Stimulated activated CD8-positive, alpha-beta memory T cell treated with anti-CD3 and anti-CD28 coated beads, Interleukin-12 subunit alpha, Interleukin-12 subunit beta, amount 100 ng/mL, for 1 hour (primary cell): Measurements from ENCODE around the gene PSD4.

Experiments
- DNase-seq: peaks from one replicate; pipeline ENCODE4 v3.0.0-alpha.2; 2020; ENCODE audit warnings: low read depth

Gene PSD4

GRCh38 chr2:113173542-113174375, at the start of gene PSD4:
Gene PSD4 (plus strand): TSS chr2:113173971. CDS start chr2:113182457, 8,486 bp downstream.
- DNase-seq = peak; percentile 78

DNA sequence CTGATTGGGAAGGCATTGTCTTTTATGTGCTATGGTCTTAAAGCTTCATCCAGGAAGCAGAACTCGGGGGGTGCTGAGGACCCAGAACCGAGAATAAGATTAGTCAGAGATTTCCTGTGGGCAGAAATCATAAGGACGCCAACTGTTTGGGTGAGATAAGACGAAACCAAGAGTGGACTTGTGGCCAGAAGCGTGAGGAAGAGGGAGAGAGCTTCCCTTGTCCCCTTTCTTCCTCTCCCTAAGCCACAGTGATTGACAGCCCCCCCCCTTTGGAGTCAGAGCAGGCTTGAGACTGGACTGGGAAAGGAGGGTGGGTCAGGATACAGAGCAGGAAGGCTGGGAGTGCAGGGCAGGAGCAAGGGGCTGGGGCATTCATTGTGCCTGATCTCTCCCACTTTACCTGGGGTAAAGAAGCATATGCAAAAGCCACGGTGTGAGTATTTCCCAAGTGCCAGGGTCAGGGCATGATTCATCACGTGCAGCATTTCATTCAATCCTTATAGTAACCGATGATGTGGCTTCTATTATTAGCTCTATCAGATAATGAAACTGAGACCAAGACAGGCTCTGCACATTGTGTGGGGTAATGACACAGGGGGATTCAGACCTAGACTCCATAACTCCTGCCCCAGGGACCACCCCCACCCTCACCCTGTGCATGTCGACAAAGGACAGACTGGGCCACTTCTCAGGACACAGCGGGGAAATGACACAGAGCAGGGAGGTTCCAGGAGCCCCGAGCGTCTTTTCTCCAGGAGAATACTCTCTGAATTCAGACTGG, 49.4 kb upstream of the PSD4 start:
- DNase-seq = no peak

DNA sequence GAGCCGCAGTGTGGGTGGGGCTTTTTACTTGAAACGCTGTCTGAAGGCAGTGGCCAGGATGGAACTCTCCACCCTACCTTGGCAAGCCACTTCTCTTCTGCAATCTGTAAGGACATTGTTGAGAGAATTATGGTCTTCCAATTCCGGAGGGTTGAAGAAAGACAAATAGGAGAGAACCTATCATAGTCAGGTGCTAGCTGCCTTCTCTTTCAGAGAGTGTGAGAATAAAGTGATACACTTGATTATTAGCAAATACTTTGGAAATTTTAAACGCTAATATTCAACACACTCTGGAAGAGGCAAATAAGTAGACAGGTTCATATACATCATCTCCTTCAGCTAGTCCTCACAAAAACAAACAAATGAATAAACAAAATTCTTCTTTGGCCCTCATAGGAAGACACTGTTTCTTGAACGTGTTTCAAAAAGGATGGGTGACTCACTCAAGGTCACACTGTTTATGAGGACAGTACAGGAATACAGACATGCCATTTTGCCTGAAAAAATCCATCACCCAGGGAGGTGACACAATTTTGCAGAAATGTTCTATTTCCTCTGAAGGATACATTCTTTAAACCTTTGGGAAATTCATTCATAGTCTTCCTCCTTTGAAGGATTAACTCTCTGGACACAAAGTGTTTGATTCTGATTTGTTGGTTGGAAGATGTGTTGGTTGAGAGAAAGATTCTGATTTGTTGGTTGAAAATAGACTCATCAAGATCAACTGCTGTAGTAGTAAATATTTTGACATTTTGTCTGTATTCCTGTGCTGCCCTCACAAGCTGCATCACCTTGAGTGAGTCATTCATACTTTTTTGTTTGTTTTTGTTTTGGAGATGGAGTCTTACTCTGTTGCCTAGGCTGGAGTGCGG, 48.6 kb upstream of the PSD4 start:
- no peak for DNase-seq

DNA sequence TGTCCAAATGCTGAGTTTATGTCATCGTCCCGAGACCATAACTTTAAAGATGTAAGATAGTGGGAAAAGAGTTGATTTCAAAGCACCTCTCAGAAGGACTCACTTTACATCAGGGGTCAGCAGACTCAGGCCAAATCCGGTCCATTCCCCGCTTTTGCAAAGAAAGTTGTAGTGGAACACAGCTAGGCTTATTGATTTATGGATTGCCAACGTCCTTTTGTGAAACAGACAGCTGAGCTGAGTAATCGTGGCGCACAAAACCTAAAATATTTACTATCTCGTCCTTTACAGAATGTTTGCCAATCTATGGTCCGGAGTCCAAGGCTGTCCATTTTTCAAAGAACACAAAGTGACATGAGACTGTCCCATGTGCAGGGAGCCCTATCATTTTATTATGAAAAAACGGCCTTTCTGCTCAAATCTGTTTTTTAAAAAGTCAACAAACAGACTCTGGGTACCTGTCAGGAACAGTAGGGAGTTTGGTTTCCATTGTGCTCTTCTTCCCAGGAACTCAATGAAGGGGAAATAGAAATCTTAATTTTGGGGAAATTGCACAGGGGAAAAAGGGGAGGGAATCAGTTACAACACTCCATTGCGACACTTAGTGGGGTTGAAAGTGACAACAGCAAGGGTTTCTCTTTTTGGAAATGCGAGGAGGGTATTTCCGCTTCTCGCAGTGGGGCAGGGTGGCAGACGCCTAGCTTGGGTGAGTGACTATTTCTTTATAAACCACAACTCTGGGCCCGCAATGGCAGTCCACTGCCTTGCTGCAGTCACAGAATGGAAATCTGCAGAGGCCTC, 46.7 kb upstream of the PSD4 start, which contains the start of gene IL1RN:
Gene IL1RN, plus strand, starts transcription at position 754 of the 801 bp plus-strand sequence. Its CDS starts 27 bp downstream, at position 781.
- no peak for DNase-seq

GRCh38 chr2:113127646-113128570, 45.9 kb upstream of the PSD4 start:
- DNase-seq = no peak

DNA sequence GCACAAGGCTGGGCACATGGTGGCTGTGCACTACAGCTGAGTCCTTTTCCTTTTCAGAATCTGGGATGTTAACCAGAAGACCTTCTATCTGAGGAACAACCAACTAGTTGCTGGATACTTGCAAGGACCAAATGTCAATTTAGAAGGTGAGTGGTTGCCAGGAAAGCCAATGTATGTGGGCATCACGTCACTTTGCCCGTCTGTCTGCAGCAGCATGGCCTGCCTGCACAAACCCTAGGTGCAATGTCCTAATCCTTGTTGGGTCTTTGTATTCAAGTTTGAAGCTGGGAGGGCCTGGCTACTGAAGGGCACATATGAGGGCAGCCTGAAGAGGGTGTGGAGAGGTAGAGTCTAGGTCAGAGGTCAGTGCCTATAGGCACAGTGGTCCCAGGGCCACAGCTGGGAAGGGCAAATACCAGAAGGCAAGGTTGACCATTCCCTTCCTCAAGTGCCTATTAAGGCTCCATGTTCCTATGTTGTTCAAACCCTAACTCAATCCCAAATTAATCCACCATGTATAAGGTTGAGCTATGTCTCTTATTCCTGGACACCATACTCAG, 44.2 kb upstream of the PSD4 start:
- DNase-seq = no peak

GRCh38 chr2:113131352-113132185, 42.2 kb upstream of the PSD4 start:
- no peak for DNase-seq

DNA sequence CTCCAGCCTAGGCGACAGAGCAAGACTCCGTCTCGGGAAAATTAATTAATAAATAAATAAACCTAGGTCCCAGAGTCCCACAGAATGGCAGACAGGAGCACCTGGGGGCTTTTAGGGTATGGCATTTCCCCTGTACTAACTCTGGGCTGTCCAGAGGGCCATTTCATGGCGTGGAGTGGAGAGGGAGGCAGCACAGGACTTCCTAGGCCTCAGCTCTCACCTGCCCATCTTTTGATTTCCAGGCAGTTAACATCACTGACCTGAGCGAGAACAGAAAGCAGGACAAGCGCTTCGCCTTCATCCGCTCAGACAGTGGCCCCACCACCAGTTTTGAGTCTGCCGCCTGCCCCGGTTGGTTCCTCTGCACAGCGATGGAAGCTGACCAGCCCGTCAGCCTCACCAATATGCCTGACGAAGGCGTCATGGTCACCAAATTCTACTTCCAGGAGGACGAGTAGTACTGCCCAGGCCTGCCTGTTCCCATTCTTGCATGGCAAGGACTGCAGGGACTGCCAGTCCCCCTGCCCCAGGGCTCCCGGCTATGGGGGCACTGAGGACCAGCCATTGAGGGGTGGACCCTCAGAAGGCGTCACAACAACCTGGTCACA, 41.3 kb upstream of the PSD4 start:
- DNase-seq = no peak

DNA sequence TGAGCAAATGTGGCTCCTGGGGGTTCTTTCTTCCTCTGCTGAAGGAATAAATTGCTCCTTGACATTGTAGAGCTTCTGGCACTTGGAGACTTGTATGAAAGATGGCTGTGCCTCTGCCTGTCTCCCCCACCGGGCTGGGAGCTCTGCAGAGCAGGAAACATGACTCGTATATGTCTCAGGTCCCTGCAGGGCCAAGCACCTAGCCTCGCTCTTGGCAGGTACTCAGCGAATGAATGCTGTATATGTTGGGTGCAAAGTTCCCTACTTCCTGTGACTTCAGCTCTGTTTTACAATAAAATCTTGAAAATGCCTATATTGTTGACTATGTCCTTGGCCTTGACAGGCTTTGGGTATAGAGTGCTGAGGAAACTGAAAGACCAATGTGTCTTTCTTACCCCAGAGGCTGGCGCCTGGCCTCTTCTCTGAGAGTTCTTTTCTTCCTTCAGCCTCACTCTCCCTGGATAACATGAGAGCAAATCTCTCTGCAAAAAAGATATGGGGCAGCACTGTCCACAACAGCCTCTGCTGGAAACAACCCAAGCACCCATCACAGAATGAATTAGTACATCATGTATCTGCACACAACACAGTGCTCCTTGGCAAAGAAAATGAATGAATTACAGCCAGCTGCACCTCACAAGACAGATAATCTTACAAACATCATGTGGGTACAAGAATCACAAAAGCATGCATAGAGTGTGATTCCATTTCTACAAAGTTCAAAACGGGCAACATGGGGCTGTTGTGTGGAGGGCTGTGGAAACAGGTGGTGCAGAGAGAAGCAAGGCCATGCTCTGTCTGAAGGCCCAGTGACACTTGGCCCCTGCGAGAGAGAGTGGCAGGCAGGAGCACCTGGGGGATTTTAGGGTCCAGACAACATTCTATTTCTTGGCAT, 39.8 kb upstream of the PSD4 start:
- DNase-seq = no peak

DNA sequence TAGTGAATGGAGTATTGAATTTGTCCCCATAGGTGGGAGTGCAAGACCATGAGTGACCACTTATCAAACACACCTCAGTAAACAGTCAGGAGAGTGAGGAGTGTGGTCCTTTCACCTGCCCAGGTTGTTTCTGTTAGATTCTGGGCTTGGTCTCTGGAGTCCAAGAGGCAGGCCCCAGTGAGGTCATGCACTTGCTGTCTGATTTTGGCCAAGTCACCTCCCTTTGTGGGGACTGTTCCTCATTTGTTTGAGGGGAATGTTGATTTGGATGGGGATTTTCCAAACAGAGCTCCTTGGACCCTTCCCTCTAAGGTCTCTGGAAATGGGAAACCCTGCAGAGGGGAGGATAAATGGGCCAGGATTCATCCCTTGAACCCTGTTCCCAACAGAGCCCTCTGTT, 39.1 kb upstream of the PSD4 start:
- DNase-seq = no peak

GRCh38 chr2:113135317-113135716, 38.5 kb upstream of the PSD4 start:
- no peak for DNase-seq

DNA sequence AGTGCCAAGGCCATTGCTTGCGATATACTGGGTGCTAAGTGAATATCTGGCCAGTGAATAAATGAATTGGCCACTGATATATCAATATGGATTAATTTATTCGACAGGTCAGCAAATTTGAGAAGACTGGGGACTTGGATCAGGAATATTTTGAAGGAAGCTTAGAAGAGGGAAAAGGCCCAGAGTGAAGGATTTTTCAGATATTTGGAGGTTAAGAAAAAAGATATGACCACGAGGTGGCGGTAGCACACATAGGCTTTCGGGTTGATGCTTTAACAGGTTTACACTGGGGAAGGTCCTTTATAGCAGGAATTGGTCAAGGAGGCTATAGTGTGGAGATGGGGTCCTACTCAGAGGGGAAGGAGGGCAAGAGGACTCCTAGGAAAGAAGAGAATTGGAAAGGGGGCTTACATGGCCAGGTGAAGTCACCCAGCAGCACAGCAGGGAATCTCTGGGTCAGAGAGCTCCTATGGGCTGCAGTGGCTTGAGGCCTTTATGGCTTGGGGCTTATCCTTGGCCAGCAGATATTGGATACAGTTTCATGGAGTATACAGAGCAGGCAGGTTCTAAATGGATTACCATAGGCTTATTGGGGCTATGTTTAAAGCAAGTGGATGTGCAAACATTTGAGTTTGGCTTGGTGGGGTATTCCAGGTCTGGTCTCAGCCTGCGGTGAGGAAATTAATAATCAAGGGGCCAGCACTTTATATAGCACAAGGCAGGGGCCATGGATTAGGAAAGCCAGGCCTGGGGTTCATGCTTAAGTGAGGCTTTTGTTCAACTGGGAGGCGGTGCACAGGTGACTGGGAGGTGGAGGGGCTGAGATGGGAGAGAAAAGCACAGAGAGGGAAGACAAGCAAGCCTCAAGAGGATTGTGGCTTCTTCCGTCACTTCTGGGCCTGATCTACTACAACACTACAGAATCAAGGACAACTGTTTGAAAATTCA, 36.7 kb upstream of the PSD4 start:
- DNase-seq = peak; percentile 30

DNA sequence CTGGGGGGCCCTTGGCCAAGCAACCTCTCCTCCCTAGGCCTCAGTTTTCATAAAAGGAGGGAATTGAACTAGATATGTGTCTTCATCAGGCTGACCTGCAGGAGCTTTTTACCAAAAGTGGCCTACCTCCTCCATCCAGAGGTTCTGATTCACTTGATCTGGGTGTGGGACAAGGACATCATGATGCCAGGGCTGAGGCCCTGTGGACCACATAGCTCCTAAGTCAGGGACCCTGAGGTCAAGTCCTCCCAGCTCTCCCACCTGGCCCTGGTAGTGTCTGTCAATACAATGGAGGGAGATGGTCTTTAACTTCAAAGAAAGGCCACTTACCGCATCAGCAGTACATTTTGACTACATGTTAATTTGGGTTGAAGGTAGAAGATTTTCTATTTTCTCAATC, 35.9 kb upstream of the PSD4 start:
- DNase-seq = no peak

- peak; percentile 33 for DNase-seq
Observed at GRCh38 chr2:113138428-113139322, 35.1 kb upstream of the PSD4 start.

GRCh38 chr2:113141451-113141850, 32.3 kb upstream of the PSD4 start:
- no peak for DNase-seq
